CD8-positive, alpha-beta memory T cell (primary cell): ENCODE measurements around the gene PEX11G. TPM values are rescaled to one million over a fixed set of nuclear protein-coding genes. Genes with fewer than 3 reads are reported as not detected.
"Not testable (repeated sequence)": the region's sequence is repeated elsewhere in the genome, so short reads cannot be mapped to it uniquely, and the experiment has no call there.

ENCODE experiments used
- CTCF ChIA-PET: fragments of 350-600 bp; sonication (Branson Sonifier 250); formaldehyde crosslinking; loops from one replicate; lab custom pipeline; 2021; ENCODE audit warnings: antibody characterized with exemption; lab: Charles Lee
- POLR2A ChIA-PET: fragments of 350-600 bp; sonication (Branson Sonifier 250); formaldehyde crosslinking; loops from one replicate; lab custom pipeline; 2021; ENCODE audit warnings: antibody characterized with exemption; lab: Charles Lee
- DNase-seq, 5 donors: peaks; one replicate each; pipeline versions ENCODE4 v3.0.0 to v3.0.0-alpha.2; 2020 to 2022; ENCODE audit warnings: mixed read lengths in 1 of 5
- H3K27ac ChIP-seq: one replicate; pipeline ENCODE4 v1.7.0; 2013; ENCODE audit warnings: low read depth, mild to moderate bottlenecking, low read length, moderate library complexity
- H3K27me3 ChIP-seq: 2 replicates; pipeline ENCODE4 v1.7.0; 2013; ENCODE audit warnings: low read length, mild to moderate bottlenecking; ENCODE audit not compliant: insufficient read depth, poor library complexity, severe bottlenecking
- H3K36me3 ChIP-seq: 2 replicates; pipeline ENCODE4 v1.7.0; 2013; ENCODE audit warnings: mild to moderate bottlenecking, low read length, moderate library complexity; ENCODE audit not compliant: insufficient read depth
- H3K4me1 ChIP-seq: 2 replicates; pipeline ENCODE4 v1.7.0; 2013; ENCODE audit warnings: mild to moderate bottlenecking, low read length, moderate library complexity; ENCODE audit not compliant: insufficient read depth
- H3K4me3 ChIP-seq: 2 replicates; pipeline ENCODE4 v1.7.0; 2013; ENCODE audit warnings: mild to moderate bottlenecking, low read length
- H3K9me3 ChIP-seq: 2 replicates; pipeline ENCODE4 v1.7.0; 2013; ENCODE audit warnings: mild to moderate bottlenecking, low read length
- H3K27ac Mint-ChIP-seq, 8 donors: one replicate each; pipeline ENCODE4 v1.8.0; 2020 to 2021; ENCODE audit warnings: mixed read lengths in 8 of 8, mild to moderate bottlenecking in 6 of 8, inconsistent platforms in 3 of 8, moderate library complexity in 3 of 8
- H3K27me3 Mint-ChIP-seq, 2 donors: one replicate each; pipeline ENCODE4 v1.8.0; 2020 to 2021; ENCODE audit warnings: mixed read lengths in 2 of 2, mild to moderate bottlenecking in 1 of 2, moderate library complexity in 1 of 2
- H3K36me3 Mint-ChIP-seq, 3 donors: one replicate each; pipeline ENCODE4 v1.8.0; 2020 to 2021; ENCODE audit warnings: mixed read lengths in 3 of 3, inconsistent platforms in 1 of 3, mild to moderate bottlenecking in 1 of 3
- H3K4me1 Mint-ChIP-seq, 3 donors: one replicate each; pipeline ENCODE4 v1.8.0; 2020 to 2021; ENCODE audit warnings: mixed read lengths in 3 of 3, inconsistent platforms in 1 of 3, mild to moderate bottlenecking in 1 of 3
- H3K4me3 Mint-ChIP-seq, 7 donors: one replicate each; pipeline ENCODE4 v1.8.0; 2020 to 2021; ENCODE audit warnings: mixed read lengths in 7 of 7, mild to moderate bottlenecking in 6 of 7, moderate library complexity in 4 of 7, inconsistent platforms in 2 of 7
- H3K9me3 Mint-ChIP-seq, 5 donors: one replicate each; pipeline ENCODE4 v1.8.0; 2020 to 2022; ENCODE audit warnings: mixed read lengths in 5 of 5, mild to moderate bottlenecking in 3 of 5, moderate library complexity in 2 of 5, inconsistent platforms in 1 of 5
- polyA plus RNA-seq: library from polyadenylated mRNA; unstranded; fragments of 300-500 nt; fragmentation: Illumina TruSeq; gene quantifications from one replicate; pipeline ENCODE4 v1.2.3, GENCODE V29; 2021
- total RNA-seq, 2 experiments: library from RNA; stranded (reverse); gene quantifications; one replicate each; pipeline ENCODE4 v1.2.3, GENCODE V29; 2021

PEX11G gene
- total and polyA plus RNA-seq, 3 experiments from 2014 or later, result 0.94 to 1.7 (median 0.95) TPM

DNA sequence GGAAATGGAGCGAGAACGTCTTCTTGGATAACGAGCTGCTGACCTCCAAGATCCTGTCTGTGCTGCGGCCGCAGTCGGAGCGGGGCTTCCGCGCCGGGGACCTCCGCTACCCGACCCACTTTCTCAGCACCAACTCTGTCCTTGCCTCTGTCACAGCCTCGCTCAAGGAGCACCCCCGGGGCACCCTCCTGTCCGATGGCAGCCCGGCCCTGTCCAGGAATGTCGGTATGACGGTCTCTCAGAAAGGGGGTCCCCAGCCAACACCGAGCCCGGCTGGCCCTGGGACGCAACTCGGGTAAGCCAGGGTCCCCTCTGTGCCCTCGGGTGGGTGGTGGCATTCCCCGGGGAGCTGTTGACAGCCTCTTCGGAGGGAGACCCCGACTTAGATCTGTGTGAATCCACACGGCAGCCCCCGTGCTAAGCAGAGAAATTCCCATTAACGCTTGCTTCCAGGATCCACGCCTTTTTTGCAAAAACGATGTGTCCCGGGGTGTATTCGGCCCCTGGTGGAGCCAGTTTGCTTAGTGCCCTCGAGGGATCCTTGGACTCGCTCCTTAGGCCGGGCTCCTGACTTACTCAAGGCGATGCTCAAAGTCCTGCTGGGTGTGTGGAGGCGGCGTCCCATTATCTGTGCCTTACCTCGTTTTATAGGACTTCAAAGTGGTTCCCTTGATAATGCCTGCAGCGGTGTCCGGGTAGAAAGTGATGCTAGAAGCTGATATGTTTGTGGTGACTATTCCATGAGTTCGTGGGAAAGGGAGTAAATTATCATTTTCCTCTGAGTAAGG lies 48.5 kb downstream of the PEX11G start:
- CTCF ChIA-PET, result no interaction called here
- POLR2A ChIA-PET, result interaction anchor here (1.0 kb wide), 1 partner anchor 37 kb away, joined by 3 read pairs; no protein-coding TSS in a partner anchor
- Mint-ChIP-seq H3K27me3 (no peaks in the 10 kb centered on the region), H3K4me1 (peaks cover 0 to 5% (median 0%) of the 10 kb centered on the region in 3 donors), H3K9me3 (no peaks in the 10 kb centered on the region), H3K27ac (no peak overlapping the region), H3K4me3 (no peak overlapping the region), H3K36me3 (peaks cover 0 to 81% (median 5%) of the 10 kb centered on the region in 3 donors)
- no peaks in the 10 kb centered on the region for H3K4me1 ChIP-seq
- no peak overlapping the region for H3K4me3 ChIP-seq
- H3K27me3 ChIP-seq, result no peaks in the 10 kb centered on the region
- peaks cover 54% of the 10 kb centered on the region for H3K36me3 ChIP-seq
- H3K9me3 ChIP-seq, result no peaks in the 10 kb centered on the region
- DNase-seq, result no peak
- H3K27ac ChIP-seq, result no peak overlapping the region

DNA sequence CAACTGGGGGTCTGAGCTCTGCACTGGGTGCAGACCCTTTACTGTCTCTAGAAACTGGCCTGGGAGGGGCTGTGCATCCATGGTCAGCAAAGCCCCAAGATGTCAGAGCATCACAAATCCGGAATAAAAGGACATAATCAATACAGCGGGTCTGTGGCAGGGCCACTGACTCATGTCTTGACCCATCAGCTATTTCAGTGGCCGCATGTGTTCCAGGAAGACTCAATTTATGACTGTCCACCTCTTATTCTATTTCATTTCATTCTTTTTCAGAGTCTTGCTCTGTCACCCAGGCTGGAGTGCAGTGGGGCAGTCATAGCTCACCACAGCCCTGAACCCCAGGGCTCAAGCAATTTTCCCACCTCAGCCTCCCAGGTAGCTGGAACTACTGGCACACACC lies 53.2 kb downstream of the PEX11G start:
- no peak overlapping the region for H3K4me3 ChIP-seq
- CTCF ChIA-PET, result interaction anchor here (0.8 kb wide), 1 partner anchor 81 kb away, joined by 3 read pairs; no protein-coding TSS in a partner anchor
- POLR2A ChIA-PET, result interaction anchor here (0.6 kb wide), 1 partner anchor 8 kb away, joined by 3 read pairs; no protein-coding TSS in a partner anchor
- Mint-ChIP-seq H3K36me3 (peaks cover 0 to 70% (median 3%) of the 10 kb centered on the region in 3 donors), H3K4me3 (no peak overlapping the region), H3K9me3 (no peaks in the 10 kb centered on the region), H3K4me1 (peaks cover 0 to 5% (median 0%) of the 10 kb centered on the region in 3 donors), H3K27ac (peak overlapping the region in 4 of 8 donors; percentile 24 to 88 (median 28)), H3K27me3 (no peaks in the 10 kb centered on the region)
- no peaks in the 10 kb centered on the region for H3K9me3 ChIP-seq
- no peaks in the 10 kb centered on the region for H3K27me3 ChIP-seq
- no peaks in the 10 kb centered on the region for H3K4me1 ChIP-seq
- H3K27ac ChIP-seq, result no peak overlapping the region
- no peak for DNase-seq
- H3K36me3 ChIP-seq, result peaks cover 17% of the 10 kb centered on the region

DNA sequence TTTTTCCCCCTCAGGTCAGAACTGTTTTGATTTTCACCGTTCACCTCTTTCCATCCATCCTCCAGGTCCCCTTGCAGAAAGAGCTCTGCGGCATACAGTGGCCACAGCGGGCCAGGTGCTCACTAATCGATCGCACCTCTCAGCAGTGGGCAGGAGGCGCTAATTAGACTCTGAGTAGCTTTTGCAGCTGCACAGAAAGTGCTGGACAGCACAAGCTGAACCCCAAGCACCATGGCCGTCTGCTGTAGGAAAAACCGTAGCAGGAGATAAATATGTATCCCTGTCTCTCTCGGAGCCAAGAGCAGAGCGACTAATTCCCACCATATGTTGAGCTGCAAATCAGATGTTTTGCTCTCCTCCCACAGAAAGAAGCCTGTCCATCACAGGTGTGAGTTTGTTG lies 54.4 kb downstream of the PEX11G start:
- no peaks in the 10 kb centered on the region for H3K27me3 Mint-ChIP-seq
- H3K27me3 ChIP-seq, result no peaks in the 10 kb centered on the region
- H3K4me3 ChIP-seq, result no peak overlapping the region
- H3K4me1 ChIP-seq, result no peaks in the 10 kb centered on the region
- H3K27ac Mint-ChIP-seq, result peak overlapping the region in 3 of 8 donors; percentile 45 to 82 (median 45)
- H3K9me3 Mint-ChIP-seq, result no peaks in the 10 kb centered on the region
- H3K36me3 ChIP-seq, result peaks cover 10% of the 10 kb centered on the region
- H3K27ac ChIP-seq, result no peak overlapping the region
- no peaks in the 10 kb centered on the region for H3K9me3 ChIP-seq
- ChIA-PET CTCF (no interaction called here), POLR2A (no interaction called here)
- no peak for DNase-seq
- H3K4me1 Mint-ChIP-seq, result peaks cover 0 to 5% (median 2%) of the 10 kb centered on the region in 3 donors
- peaks cover 0 to 68% (median 7%) of the 10 kb centered on the region in 3 donors for H3K36me3 Mint-ChIP-seq
- no peak overlapping the region for H3K4me3 Mint-ChIP-seq

DNA sequence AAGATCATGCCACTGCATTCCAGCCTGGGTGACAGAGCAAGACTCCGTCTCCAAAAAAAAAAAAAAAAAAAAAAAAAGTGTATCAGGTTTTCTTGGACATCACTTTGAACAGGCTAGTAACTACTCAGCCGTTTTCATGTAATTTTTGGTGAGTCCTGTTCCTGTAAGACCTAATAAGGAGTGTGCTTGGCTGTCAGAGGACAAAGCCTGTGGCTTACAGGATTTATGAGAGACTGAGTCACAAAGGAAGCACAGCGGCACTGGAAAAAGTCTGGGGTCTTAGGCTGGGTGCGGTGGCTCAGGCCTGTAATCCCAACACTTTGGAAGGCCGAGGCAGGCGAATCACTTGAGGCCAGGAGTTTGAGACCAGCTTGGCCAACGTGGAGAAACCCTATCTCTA lies 55.4 kb downstream of the PEX11G start:
- DNase-seq, H3K27ac ChIP-seq, H3K4me3 ChIP-seq, CTCF ChIA-PET, H3K4me3 Mint-ChIP-seq, H3K9me3 ChIP-seq, H3K27me3 ChIP-seq, H3K4me1 ChIP-seq, H3K9me3 Mint-ChIP-seq, H3K27me3 Mint-ChIP-seq: not testable (repeated sequence)
- H3K36me3 ChIP-seq, result peaks cover 10% of the 10 kb centered on the region
- POLR2A ChIA-PET, result interaction anchor here (0.7 kb wide), 1 partner anchor 77 kb away, joined by 6 read pairs; no protein-coding TSS in a partner anchor
- H3K4me1 Mint-ChIP-seq, result peaks cover 0 to 11% (median 7%) of the 10 kb centered on the region in 3 donors
- peak overlapping the region in 1 of 8 donors; percentile 5 for H3K27ac Mint-ChIP-seq
- peaks cover 0 to 72% (median 7%) of the 10 kb centered on the region in 3 donors for H3K36me3 Mint-ChIP-seq

DNA sequence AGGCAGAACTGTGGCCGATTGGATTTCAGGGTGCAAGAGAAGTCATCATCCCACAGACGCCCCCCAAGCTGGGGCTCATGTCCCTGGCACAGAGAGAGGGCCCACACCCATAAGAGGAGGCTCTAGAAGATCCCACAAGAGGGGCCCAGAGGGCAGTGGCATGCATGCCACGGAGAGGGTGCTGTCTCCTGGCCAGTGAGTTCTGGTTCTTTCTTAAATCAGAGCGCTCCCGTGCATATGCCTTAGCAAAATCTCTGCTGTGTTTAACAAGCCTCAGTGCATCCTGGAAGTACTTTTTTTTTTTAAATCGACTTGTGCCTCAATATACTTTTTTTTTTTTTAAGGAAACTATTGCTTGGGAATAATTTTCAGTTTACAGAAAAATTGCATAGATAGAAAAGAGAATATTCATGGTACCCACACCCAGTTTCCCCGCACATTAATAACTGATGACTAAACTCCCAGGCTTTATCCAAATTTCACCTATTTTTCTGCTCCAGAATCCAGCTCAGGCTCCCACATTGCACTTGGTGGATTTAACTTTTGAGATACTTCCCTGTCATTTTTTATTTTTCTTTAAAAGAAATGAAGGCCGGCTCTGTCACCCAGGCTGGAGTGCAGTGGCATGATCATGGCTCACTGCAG lies 59.1 kb downstream of the PEX11G start:
- Histone ChIP-seq H3K36me3 (peaks cover 5% of the 10 kb centered on the region), H3K27ac (no peak overlapping the region), H3K4me1 (no peaks in the 10 kb centered on the region), H3K4me3 (no peak overlapping the region), H3K9me3 (no peaks in the 10 kb centered on the region), H3K27me3 (no peaks in the 10 kb centered on the region)
- H3K4me1 Mint-ChIP-seq, result peaks cover 14 to 35% (median 24%) of the 10 kb centered on the region in 3 donors
- peak overlapping the region in 3 of 8 donors; percentile 45 to 94 (median 46) for H3K27ac Mint-ChIP-seq
- POLR2A ChIA-PET, result no interaction called here
- no peak overlapping the region for H3K4me3 Mint-ChIP-seq
- no peaks in the 10 kb centered on the region for H3K9me3 Mint-ChIP-seq
- CTCF ChIA-PET, result no interaction called here
- DNase-seq, result no peak
- no peaks in the 10 kb centered on the region for H3K27me3 Mint-ChIP-seq
- peaks cover 0 to 67% (median 7%) of the 10 kb centered on the region in 3 donors for H3K36me3 Mint-ChIP-seq

DNA sequence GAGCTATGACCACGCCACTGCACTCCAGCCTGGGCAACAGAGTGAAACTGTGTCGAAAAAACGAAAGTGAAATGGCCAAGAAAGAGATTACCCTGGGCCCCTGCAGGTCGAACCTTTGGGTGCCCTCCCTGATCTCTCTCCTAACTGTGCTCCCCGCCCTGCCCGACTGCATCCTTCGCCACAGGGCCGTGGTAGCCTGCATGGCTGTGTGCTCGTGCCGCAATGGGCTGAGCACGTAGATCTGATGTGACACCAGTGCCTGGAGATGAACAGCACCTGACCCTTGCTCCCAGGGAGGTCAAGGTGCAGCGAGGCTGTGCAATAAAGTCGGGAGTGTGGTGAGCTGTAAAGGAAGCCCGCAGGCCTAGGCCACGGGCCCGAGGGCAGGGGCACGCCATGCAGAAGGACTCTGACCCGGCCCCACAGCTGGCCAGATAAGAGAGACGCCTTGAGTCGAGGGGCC lies 60.2 kb downstream of the PEX11G start:
- H3K27me3 ChIP-seq, result no peaks in the 10 kb centered on the region
- Mint-ChIP-seq H3K4me1 (peaks cover 14 to 35% (median 24%) of the 10 kb centered on the region in 3 donors), H3K9me3 (no peaks in the 10 kb centered on the region), H3K36me3 (peaks cover 0 to 65% (median 4%) of the 10 kb centered on the region in 3 donors), H3K27me3 (no peaks in the 10 kb centered on the region), H3K4me3 (peak overlapping the region in 3 of 7 donors; percentile 56 to 69 (median 68)), H3K27ac (peak overlapping the region in 5 of 8 donors; percentile 7 to 94 (median 84))
- ChIA-PET POLR2A (interaction anchor here (0.6 kb wide), 1 partner anchor 539 kb away, joined by 6 read pairs; no protein-coding TSS in a partner anchor), CTCF (no interaction called here)
- H3K36me3 ChIP-seq, result peaks cover 12% of the 10 kb centered on the region
- no peaks in the 10 kb centered on the region for H3K9me3 ChIP-seq
- no peaks in the 10 kb centered on the region for H3K4me1 ChIP-seq
- no peak overlapping the region for H3K4me3 ChIP-seq
- no peak for DNase-seq
- H3K27ac ChIP-seq, result no peak overlapping the region

DNA sequence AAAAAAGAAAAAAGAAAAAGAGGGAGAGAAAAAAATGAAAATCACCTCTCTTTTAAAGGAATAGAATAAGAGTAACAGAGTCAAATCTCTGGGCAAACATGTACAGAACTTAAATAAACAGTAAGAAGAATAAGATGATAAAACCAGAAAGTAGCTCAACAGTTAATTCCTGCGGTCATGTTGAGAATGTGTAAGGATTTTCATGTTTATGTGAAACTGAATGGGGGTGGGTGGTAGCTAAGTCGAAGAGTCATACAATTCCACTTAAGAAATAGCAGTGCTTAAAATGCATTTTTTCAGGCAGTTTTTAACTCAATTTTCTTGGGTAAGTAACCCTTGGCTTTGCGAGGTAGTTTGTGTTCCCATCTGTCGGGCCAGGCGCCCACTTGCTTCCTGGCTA lies 60.9 kb downstream of the PEX11G start:
- CTCF ChIA-PET, result interaction anchor here (0.7 kb wide), 1 partner anchor 36 kb away, joined by 3 read pairs; no protein-coding TSS in a partner anchor
- POLR2A ChIA-PET, result interaction anchor here (0.6 kb wide), 1 partner anchor 8 kb away, joined by 3 read pairs; no protein-coding TSS in a partner anchor
- Histone ChIP-seq H3K4me3 (no peak overlapping the region), H3K4me1 (no peaks in the 10 kb centered on the region), H3K9me3 (no peaks in the 10 kb centered on the region), H3K36me3 (peaks cover 17% of the 10 kb centered on the region), H3K27ac (no peak overlapping the region), H3K27me3 (no peaks in the 10 kb centered on the region)
- peak overlapping the region in 4 of 7 donors; percentile 68 to 79 (median 70) for H3K4me3 Mint-ChIP-seq
- H3K4me1 Mint-ChIP-seq, result peaks cover 14 to 35% (median 24%) of the 10 kb centered on the region in 3 donors
- peak overlapping the region in 7 of 8 donors; percentile 59 to 94 (median 84) for H3K27ac Mint-ChIP-seq
- DNase-seq, result no peak
- H3K9me3 Mint-ChIP-seq, result no peaks in the 10 kb centered on the region
- peaks cover 0 to 71% (median 7%) of the 10 kb centered on the region in 3 donors for H3K36me3 Mint-ChIP-seq
- no peaks in the 10 kb centered on the region for H3K27me3 Mint-ChIP-seq
